Gastroesophageal sphincter (tissue), 4 donors: Measurements from ENCODE around the gene DDX20. TPM values are rescaled to one million over a fixed set of nuclear protein-coding genes. Genes with fewer than 3 reads are reported as not detected.

Experiments
- ATAC-seq: fragments of 150-250 bp; one replicate; pipeline ENCODE4 v1.9.1; 2016; ENCODE audit warnings: mild to moderate bottlenecking, moderate library complexity
- H3K27ac ChIP-seq, 4 donors: fragments of 200-600 bp; sonication (generic) in 3 of 4; 1 replicate in 3 of 4; 2 replicates in 1 of 4; pipeline ENCODE4 v1.5.1; 2016 to 2019
- H3K27me3 ChIP-seq: fragments of 200-600 bp; sonication (generic); one replicate; pipeline ENCODE4 v1.5.1; 2019
- H3K36me3 ChIP-seq, 2 donors: fragments of 200-600 bp; sonication (generic); one replicate each; pipeline ENCODE4 v1.5.1; 2019; ENCODE audit warnings: control low read depth in 1 of 2
- H3K4me1 ChIP-seq, 3 donors: fragments of 200-600 bp; sonication (generic); 1 replicate in 2 of 3; 2 replicates in 1 of 3; pipeline ENCODE4 v1.5.1; 2016 to 2019; ENCODE audit warnings: control low read depth in 2 of 3
- H3K4me3 ChIP-seq, 2 donors: fragments of 200-600 bp; sonication (generic); one replicate each; pipeline ENCODE4 v1.5.1; 2019; ENCODE audit warnings: mild to moderate bottlenecking in 1 of 2, moderate library complexity in 1 of 2
- H3K9me3 ChIP-seq, 3 donors: fragments of 200-600 bp; sonication (generic); one replicate each; pipeline ENCODE4 v1.5.1; 2017 to 2019; ENCODE audit warnings: control low read depth in 2 of 3
- EP300 ChIP-seq: sonication (generic); formaldehyde crosslinking; IDR thresholded peaks from one replicate; pipeline ENCODE4 v1.6.1; 2017; ENCODE audit warnings: antibody characterized with exemption, mild to moderate bottlenecking
- POLR2A ChIP-seq, 2 donors: fragments of 450-650 bp; IDR thresholded peaks; one replicate each; pipeline ENCODE4 v1.6.1; 2017; ENCODE audit warnings: antibody characterized with exemption in 2 of 2, mild to moderate bottlenecking in 2 of 2, moderate library complexity in 1 of 2
- POLR2AphosphoS5 ChIP-seq: sonication (generic); formaldehyde crosslinking; IDR thresholded peaks from one replicate; pipeline ENCODE4 v1.6.1; 2017; ENCODE audit warnings: antibody characterized with exemption
- WGBS, 2 donors: methylation state at CpG; one replicate each; pipeline ENCODE4 v1.1.5; 2018; ENCODE audit warnings: low coverage in 1 of 2; 5-methylcytosine and 5-hydroxymethylcytosine counted together
- total RNA-seq, 4 donors: library from RNA; depleted of rRNA; stranded (reverse); fragments of >200 nt; gene quantifications; one replicate each; pipeline ENCODE4 v1.1.0, GENCODE V29; 2016
- TF ChIP-seq, protein P1 (sequence below), 4 experiments: fragments of 200-600 bp in 2 of 4; fragments of 450-650 bp in 2 of 4; sonication (generic) in 1 of 4; IDR thresholded peaks; one replicate each; pipeline ENCODE4 v1.5.1; 2017 to 2019; ENCODE audit warnings: antibody characterized with exemption in 4 of 4, mild to moderate bottlenecking in 2 of 4, moderate library complexity in 2 of 4

Gene DDX20
- 10 to 100 TPM; 11.6 to 24.4 (median 14.8) TPM for total RNA-seq

GRCh38 chr1:111755331-111756123, at the start of gene DDX20:
DDX20 (plus strand) TSS chr1:111755901; CDS start chr1:111755925, 24 bp downstream.
- H3K4me1 ChIP-seq: peaks cover 2 to 40% (median 15%) of the 10 kb centered on the region in 3 donors
- WGBS, 2 donors: 0 to 1% methylated on average over 7 to 26 of the region's 67 CpGs
- H3K36me3 ChIP-seq: peaks cover under 1 to 28% of the 10 kb centered on the region in 2 donors
- no peaks in the 10 kb centered on the region for H3K27me3 ChIP-seq
- H3K9me3 ChIP-seq: no peaks in the 10 kb centered on the region
- H3K27ac ChIP-seq: peak within 1 kb of the TSS; percentile 60 to 91 (median 90)
- peak; percentile 96 for ATAC-seq
- peak within 1 kb of the TSS; percentile 91 to 92 for H3K4me3 ChIP-seq
- TF ChIP-seq POLR2AphosphoS5: peak; percentile 70
- no peak for TF ChIP-seq EP300
- TF ChIP-seq POLR2A (IDR thresholded peaks at IDR 0.05): peak; percentile 33 to 51
- TF ChIP-seq, protein P1, sequence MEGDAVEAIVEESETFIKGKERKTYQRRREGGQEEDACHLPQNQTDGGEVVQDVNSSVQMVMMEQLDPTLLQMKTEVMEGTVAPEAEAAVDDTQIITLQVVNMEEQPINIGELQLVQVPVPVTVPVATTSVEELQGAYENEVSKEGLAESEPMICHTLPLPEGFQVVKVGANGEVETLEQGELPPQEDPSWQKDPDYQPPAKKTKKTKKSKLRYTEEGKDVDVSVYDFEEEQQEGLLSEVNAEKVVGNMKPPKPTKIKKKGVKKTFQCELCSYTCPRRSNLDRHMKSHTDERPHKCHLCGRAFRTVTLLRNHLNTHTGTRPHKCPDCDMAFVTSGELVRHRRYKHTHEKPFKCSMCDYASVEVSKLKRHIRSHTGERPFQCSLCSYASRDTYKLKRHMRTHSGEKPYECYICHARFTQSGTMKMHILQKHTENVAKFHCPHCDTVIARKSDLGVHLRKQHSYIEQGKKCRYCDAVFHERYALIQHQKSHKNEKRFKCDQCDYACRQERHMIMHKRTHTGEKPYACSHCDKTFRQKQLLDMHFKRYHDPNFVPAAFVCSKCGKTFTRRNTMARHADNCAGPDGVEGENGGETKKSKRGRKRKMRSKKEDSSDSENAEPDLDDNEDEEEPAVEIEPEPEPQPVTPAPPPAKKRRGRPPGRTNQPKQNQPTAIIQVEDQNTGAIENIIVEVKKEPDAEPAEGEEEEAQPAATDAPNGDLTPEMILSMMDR (IDR thresholded peaks at IDR 0.05): peak; percentile 79 to 97 (median 96)

DNA sequence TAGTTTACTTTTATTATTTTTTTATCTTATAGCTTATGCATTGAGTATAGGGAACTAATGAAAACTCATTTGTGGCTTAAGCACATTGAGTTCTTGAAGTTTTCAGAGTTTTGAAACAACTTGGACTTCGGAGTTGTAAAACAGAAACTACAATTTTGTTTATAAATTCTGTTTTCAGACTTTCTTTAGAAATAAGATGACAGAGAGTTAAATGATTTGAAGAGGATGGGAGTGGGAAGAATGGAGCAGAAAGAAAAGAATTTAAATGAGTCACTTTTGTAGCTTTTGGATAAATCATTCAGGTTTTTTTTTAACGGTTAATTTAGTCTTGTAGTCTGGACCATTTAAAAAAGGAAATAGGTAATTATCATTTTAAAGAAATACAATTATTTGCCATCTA, 48.8 kb upstream of the DDX20 start:
- Histone ChIP-seq H3K4me1 (peaks cover 0 to 22% (median 0%) of the 10 kb centered on the region in 3 donors), H3K27ac (peak overlapping the region in 1 of 4 donors; percentile 41), H3K27me3 (no peaks in the 10 kb centered on the region), H3K4me3 (no peak overlapping the region), H3K36me3 (peaks cover 0 to 85% of the 10 kb centered on the region in 2 donors), H3K9me3 (no peaks in the 10 kb centered on the region)
- 31 to 36% methylated on average over 2 of the region's 2 CpGs for WGBS, 2 donors
- TF ChIP-seq, protein P1 (IDR thresholded peaks at IDR 0.05): no peak
- TF ChIP-seq POLR2AphosphoS5 (no peak), POLR2A (IDR thresholded peaks at IDR 0.05) (no peak)
- ATAC-seq: no peak

GRCh38 chr1:111707906-111708305, 47.8 kb upstream of the DDX20 start:
- TF ChIP-seq POLR2AphosphoS5: no peak
- TF ChIP-seq EP300: no peak
- no peak for TF ChIP-seq POLR2A (IDR thresholded peaks at IDR 0.05)
- TF ChIP-seq, protein P1 (IDR thresholded peaks at IDR 0.05): no peak
- peak overlapping the region in 1 of 4 donors; percentile 53 for H3K27ac ChIP-seq
- no peaks in the 10 kb centered on the region for H3K9me3 ChIP-seq
- 72 to 75% methylated on average over 7 to 9 of the region's 9 CpGs for WGBS, 2 donors
- H3K4me3 ChIP-seq: no peak overlapping the region
- ATAC-seq: no peak
- no peaks in the 10 kb centered on the region for H3K27me3 ChIP-seq
- H3K36me3 ChIP-seq: peaks cover 0 to 84% of the 10 kb centered on the region in 2 donors
- peaks cover 0 to 22% (median 0%) of the 10 kb centered on the region in 3 donors for H3K4me1 ChIP-seq

DNA sequence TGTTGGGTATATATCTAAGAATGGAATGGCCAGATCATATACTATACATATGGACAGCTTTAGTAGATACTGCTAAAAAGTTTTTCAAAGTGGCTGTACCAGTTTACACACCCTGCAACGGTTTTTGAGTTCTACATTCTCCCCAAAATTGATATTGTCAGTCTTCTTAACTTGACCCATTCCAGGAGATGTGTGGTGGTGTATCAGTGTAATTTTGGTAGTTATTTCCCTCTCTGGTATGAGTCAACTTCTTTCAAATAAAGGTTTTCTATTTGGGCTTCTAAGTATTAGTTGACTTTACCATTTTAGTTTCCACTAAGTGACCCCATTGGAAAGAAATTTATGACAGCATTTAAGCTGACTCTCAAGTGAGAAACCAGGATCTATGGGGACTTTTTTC, 45.7 kb upstream of the DDX20 start:
- peaks cover 0 to 65% of the 10 kb centered on the region in 2 donors for H3K36me3 ChIP-seq

More for the DNA sequence above, 45.7 kb upstream of the DDX20 start:
- H3K27me3 ChIP-seq: no peaks in the 10 kb centered on the region
- WGBS, 2 donors: 71 to 73% methylated on average over 1 of the region's 1 CpG
- H3K4me1 ChIP-seq: peaks cover 0 to 22% (median 0%) of the 10 kb centered on the region in 3 donors
- H3K9me3 ChIP-seq: no peaks in the 10 kb centered on the region
- no peak overlapping the region for H3K4me3 ChIP-seq
- no peak for ATAC-seq
- no peak for TF ChIP-seq POLR2A (IDR thresholded peaks at IDR 0.05)
- TF ChIP-seq POLR2AphosphoS5: no peak
- no peak for TF ChIP-seq EP300
- TF ChIP-seq, protein P1 (IDR thresholded peaks at IDR 0.05): no peak
- no peak overlapping the region for H3K27ac ChIP-seq
